Liver (tissue), 3 donors: ENCODE results near the gene FLII.

Source experiments
- EGR1 ChIP-seq, 2 donors: IDR thresholded peaks; 2 replicates each; pipeline ENCODE4 v1.6.1; 2016 to 2018; ENCODE audit warnings: antibody characterized with exemption in 2 of 2, low read depth in 2 of 2
- FOXA1 ChIP-seq: IDR thresholded peaks from 2 replicates; pipeline ENCODE4 v1.6.1; 2016; ENCODE audit warnings: antibody characterized with exemption
- HNF4A ChIP-seq, 2 donors: conservative IDR thresholded peaks; 2 replicates each; pipeline ENCODE4 v1.6.1; 2016; ENCODE audit warnings: antibody characterized with exemption in 2 of 2, mild to moderate bottlenecking in 2 of 2
- HNF4G ChIP-seq: IDR thresholded peaks from 2 replicates; pipeline ENCODE4 v1.6.1; 2016; ENCODE audit warnings: antibody characterized with exemption
- RXRA ChIP-seq, 2 donors: IDR thresholded peaks; 2 replicates each; pipeline ENCODE4 v1.6.1; 2017 to 2018; ENCODE audit warnings: antibody characterized with exemption in 2 of 2, mild to moderate bottlenecking in 1 of 2
- TAF1 ChIP-seq: conservative IDR thresholded peaks from 2 replicates; pipeline ENCODE4 v1.6.1; 2016; ENCODE audit warnings: antibody characterized with exemption, mild to moderate bottlenecking
- YY1 ChIP-seq: IDR thresholded peaks from 2 replicates; pipeline ENCODE4 v1.6.1; 2016; ENCODE audit warnings: antibody characterized with exemption, mild to moderate bottlenecking
- TF ChIP-seq, protein P1 (sequence below): fragments of 150-350 bp; IDR thresholded peaks from 2 replicates; pipeline ENCODE4 v1.5.1; 2017; ENCODE audit warnings: improper control_type of control experiment, low read depth, low read length; ENCODE audit not compliant: missing input control
- TF ChIP-seq, protein P2 (sequence below): IDR thresholded peaks from 2 replicates; pipeline ENCODE4 v1.6.1; 2016; ENCODE audit warnings: antibody characterized with exemption
- TF ChIP-seq, protein P3 (sequence below): IDR thresholded peaks from 2 replicates; pipeline ENCODE4 v1.6.1; 2016; ENCODE audit warnings: antibody characterized with exemption
- TF ChIP-seq, protein P4 (sequence below): IDR thresholded peaks from 2 replicates; pipeline ENCODE4 v1.6.1; 2016; ENCODE audit warnings: antibody characterized with exemption, mild to moderate bottlenecking
- TF ChIP-seq, protein P5 (sequence below): IDR thresholded peaks from 2 replicates; pipeline ENCODE4 v1.6.1; 2016; ENCODE audit warnings: antibody characterized with exemption
- donor health status: healthy.
- donor health status: healthy.

DNA sequence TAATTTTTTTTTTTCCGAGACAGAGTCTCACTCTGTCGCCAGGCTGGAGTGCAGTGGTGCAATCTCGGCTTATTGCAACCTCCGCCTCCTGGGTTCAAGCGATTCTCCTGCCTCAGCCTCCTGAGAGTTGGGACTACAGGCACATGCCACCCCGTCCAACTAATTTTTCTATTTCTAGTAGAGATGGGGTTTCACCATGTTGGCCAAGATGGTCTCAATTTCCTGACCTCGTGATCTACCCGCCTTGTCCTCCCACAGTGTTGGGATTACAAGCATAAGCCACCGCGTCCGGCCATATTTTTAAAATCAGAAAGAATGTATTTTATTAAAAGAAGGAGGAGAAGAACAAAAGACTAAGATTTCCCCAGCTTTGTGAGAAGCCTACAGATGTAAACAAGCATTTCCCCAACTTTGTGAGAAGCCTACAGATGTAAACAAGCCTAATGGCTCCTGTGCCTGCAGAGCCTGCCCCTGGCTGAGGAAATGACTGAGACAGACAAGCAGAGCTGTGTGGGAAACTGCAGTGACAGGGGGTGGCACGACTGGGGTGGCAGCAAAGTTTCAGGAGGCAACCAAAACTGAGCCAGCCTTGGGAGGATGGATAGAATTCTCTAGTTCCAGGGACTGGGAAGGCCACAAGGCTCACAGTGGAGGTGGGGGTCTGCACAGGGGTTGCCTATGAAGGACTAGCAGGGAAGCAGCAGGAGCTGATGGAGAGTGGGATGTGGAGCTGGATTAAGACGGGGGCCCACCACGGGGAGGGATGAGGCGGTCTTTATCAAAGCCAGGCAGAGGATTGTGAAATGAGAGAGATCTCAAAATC, 33.4 kb upstream of the FLII start:
- TF ChIP-seq, protein P1, sequence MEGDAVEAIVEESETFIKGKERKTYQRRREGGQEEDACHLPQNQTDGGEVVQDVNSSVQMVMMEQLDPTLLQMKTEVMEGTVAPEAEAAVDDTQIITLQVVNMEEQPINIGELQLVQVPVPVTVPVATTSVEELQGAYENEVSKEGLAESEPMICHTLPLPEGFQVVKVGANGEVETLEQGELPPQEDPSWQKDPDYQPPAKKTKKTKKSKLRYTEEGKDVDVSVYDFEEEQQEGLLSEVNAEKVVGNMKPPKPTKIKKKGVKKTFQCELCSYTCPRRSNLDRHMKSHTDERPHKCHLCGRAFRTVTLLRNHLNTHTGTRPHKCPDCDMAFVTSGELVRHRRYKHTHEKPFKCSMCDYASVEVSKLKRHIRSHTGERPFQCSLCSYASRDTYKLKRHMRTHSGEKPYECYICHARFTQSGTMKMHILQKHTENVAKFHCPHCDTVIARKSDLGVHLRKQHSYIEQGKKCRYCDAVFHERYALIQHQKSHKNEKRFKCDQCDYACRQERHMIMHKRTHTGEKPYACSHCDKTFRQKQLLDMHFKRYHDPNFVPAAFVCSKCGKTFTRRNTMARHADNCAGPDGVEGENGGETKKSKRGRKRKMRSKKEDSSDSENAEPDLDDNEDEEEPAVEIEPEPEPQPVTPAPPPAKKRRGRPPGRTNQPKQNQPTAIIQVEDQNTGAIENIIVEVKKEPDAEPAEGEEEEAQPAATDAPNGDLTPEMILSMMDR, result no peak
- TF ChIP-seq HNF4G (no peak), RXRA (IDR thresholded peaks at IDR 0.05) (no peak), FOXA1 (no peak), EGR1 (IDR thresholded peaks at IDR 0.05; ENCODE audit: low read depth in 2 of 2) (no peak), YY1 (no peak), TAF1 (no peak), HNF4A (conservative IDR thresholded peaks at IDR 0.05) (no peak)
- TF ChIP-seq, protein P2, sequence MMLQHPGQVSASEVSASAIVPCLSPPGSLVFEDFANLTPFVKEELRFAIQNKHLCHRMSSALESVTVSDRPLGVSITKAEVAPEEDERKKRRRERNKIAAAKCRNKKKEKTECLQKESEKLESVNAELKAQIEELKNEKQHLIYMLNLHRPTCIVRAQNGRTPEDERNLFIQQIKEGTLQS, result no peak
- TF ChIP-seq, protein P3, sequence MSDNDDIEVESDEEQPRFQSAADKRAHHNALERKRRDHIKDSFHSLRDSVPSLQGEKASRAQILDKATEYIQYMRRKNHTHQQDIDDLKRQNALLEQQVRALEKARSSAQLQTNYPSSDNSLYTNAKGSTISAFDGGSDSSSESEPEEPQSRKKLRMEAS, result no peak
- TF ChIP-seq, protein P4, sequence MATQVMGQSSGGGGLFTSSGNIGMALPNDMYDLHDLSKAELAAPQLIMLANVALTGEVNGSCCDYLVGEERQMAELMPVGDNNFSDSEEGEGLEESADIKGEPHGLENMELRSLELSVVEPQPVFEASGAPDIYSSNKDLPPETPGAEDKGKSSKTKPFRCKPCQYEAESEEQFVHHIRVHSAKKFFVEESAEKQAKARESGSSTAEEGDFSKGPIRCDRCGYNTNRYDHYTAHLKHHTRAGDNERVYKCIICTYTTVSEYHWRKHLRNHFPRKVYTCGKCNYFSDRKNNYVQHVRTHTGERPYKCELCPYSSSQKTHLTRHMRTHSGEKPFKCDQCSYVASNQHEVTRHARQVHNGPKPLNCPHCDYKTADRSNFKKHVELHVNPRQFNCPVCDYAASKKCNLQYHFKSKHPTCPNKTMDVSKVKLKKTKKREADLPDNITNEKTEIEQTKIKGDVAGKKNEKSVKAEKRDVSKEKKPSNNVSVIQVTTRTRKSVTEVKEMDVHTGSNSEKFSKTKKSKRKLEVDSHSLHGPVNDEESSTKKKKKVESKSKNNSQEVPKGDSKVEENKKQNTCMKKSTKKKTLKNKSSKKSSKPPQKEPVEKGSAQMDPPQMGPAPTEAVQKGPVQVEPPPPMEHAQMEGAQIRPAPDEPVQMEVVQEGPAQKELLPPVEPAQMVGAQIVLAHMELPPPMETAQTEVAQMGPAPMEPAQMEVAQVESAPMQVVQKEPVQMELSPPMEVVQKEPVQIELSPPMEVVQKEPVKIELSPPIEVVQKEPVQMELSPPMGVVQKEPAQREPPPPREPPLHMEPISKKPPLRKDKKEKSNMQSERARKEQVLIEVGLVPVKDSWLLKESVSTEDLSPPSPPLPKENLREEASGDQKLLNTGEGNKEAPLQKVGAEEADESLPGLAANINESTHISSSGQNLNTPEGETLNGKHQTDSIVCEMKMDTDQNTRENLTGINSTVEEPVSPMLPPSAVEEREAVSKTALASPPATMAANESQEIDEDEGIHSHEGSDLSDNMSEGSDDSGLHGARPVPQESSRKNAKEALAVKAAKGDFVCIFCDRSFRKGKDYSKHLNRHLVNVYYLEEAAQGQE, result no peak
- TF ChIP-seq, protein P5, sequence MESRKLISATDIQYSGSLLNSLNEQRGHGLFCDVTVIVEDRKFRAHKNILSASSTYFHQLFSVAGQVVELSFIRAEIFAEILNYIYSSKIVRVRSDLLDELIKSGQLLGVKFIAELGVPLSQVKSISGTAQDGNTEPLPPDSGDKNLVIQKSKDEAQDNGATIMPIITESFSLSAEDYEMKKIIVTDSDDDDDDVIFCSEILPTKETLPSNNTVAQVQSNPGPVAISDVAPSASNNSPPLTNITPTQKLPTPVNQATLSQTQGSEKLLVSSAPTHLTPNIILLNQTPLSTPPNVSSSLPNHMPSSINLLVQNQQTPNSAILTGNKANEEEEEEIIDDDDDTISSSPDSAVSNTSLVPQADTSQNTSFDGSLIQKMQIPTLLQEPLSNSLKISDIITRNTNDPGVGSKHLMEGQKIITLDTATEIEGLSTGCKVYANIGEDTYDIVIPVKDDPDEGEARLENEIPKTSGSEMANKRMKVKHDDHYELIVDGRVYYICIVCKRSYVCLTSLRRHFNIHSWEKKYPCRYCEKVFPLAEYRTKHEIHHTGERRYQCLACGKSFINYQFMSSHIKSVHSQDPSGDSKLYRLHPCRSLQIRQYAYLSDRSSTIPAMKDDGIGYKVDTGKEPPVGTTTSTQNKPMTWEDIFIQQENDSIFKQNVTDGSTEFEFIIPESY, result no peak
